HTERT RPE-1 (cell line): ENCODE results near the gene GBP2.

Experiments
- in situ Hi-C: fragments of 300-500 bp; cut with MboI; formaldehyde crosslinking; loops from 4 replicates; pipeline ENCODE4 v1.14.3; 2020; ENCODE audit warnings: low sequenced_read_pairs

Gene GBP2

DNA sequence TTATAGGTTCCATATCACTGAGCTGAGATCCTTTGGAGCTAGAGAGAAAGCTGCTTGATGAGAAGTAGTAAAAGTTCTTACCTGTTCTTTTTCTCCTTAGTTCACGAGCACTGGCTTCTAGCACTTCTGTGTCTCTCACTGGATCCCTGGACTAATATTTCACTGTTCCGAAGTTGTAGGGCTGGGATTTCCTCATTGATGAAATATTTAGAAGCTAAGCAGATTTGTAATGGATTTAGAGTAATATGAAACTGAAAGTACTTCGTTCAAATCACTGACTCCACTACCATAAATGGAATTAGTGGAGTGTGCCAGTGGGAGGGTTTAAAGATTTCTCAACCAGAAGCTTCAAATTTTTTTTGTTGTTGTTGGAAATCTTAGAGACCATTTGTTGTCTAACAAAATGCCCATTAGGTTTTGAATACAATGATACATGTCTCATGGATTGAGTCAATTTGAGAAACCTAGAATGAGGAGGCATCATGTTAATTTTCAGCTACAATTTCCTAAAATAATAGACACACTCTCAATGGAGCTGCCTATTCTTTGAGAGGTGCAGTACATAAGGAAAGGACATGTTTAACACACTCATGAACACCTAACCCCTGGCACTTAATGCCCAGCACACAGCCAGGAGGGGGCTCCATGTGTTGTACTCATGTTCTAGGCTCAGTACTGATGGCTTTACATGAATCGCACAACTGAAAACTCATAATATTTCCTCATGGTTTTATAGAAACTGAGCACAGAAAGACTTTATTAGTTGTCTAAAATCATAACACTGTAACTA is 60.6 kb downstream of the GBP2 start, which contains the start of gene GBP1:
Gene GBP1, minus strand, starts transcription at position 130 of the 790 bp plus-strand sequence. CDS start 1,974 bp downstream, outside the sequence.
- in situ Hi-C loops: no loop called here

DNA sequence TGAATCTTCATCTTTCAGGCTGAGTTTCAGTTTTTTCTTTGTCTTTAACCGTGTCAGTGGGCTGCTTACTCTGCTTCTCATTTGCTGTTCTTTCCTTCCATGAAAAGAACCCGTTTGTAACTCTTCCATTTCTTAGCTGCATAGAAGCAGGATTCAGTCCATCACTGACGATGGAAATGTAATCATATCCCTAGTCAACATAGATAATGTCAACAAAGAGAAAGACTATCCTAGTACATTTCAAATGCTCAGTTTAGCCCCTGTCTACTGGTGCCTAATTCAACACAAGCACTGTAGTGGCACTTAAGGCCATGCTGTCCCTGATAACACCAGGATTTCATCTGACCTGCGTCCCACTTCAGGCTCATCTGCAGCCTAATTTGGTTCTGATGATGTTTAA is 61.3 kb downstream of the GBP2 start:
- in situ Hi-C loops: no loop called here

DNA sequence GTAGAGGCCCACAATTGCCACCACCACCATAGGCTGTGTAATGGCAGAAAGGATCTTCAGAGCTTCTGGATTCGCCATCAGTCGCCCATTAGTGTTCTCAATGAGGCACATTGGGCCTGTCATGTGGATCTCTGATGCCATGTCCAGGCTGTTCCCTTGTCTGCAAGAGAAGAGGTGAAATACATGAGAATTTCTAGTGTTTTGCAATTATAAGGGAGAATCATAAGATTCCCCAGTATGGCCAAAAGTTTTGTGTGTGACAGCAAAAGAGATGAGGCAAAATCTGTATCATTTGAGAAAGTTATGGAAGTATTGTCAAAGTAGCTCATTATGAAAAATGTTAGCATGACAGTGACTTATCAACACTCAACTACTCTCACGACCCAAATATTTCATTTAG is 62.8 kb downstream of the GBP2 start:
- in situ Hi-C loops: no loop called here

GRCh38 chr1:89060091-89060490 is 65.8 kb downstream of the GBP2 start:
- in situ Hi-C loops: no loop called here
